ENCODE measurements around the gene ABR. TPM values are rescaled to one million over a fixed set of nuclear protein-coding genes. Genes with fewer than 3 reads are reported as not detected.

The ABR gene
- total RNA-seq, 4 donors from 2014 or later: 35.4 to 192 (median 138) TPM

- H3K4me3 ChIP-seq: no peak overlapping the region
Observed at GRCh38 chr17:1169221-1169928, 10.4 kb downstream of the ABR start.

DNA sequence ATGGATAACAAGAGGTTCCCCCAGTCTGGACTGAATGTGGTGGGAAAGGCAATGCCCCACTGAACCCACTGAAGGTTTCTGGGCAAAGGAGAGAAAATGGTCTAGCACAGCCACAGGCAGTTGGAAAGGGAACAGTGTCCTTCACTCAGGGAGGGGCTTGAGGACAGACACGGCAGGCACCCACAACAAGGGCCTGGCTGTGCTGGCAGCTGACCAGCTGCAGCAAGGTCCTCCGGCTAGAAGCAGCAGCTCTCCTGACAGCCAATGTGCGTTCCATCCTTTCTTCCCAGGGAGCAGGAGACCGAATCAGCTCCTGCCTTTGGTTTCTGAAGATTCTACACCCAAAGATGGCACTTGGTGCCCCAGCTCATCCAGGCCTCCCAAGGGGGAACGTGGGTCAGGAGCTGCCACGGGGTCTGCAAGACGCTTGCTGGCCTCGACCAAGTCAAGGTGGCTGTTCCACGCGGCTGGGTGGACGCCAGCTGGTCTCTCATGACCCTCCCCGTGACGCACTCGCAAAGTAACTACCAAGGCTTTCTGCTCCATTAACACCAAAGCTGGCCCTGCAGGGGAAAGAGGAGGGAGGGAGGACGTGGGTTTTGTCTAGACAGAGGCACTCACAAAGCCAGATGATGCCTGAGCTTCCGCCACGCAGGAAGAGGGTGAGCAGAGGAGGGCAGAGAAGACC lies 11.1 kb downstream of the ABR start:
- Histone ChIP-seq H3K27me3 (no peaks in the 10 kb centered on the region), H3K9me3 (no peaks in the 10 kb centered on the region), H3K27ac (no peak overlapping the region), H3K36me3 (no peaks in the 10 kb centered on the region), H3K4me3 (no peak overlapping the region), H3K4me1 (no peaks in the 10 kb centered on the region)
- no peak for DNase-seq
- TF ChIP-seq POLR2A (IDR thresholded peaks at IDR 0.05): no peak
- TF ChIP-seq, protein P1, sequence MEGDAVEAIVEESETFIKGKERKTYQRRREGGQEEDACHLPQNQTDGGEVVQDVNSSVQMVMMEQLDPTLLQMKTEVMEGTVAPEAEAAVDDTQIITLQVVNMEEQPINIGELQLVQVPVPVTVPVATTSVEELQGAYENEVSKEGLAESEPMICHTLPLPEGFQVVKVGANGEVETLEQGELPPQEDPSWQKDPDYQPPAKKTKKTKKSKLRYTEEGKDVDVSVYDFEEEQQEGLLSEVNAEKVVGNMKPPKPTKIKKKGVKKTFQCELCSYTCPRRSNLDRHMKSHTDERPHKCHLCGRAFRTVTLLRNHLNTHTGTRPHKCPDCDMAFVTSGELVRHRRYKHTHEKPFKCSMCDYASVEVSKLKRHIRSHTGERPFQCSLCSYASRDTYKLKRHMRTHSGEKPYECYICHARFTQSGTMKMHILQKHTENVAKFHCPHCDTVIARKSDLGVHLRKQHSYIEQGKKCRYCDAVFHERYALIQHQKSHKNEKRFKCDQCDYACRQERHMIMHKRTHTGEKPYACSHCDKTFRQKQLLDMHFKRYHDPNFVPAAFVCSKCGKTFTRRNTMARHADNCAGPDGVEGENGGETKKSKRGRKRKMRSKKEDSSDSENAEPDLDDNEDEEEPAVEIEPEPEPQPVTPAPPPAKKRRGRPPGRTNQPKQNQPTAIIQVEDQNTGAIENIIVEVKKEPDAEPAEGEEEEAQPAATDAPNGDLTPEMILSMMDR (IDR thresholded peaks at IDR 0.05): no peak
- intact Hi-C loops (cut with DNase I; ENCODE audit: low total_unique reads): no loop called here

More at GRCh38 chr17:1169221-1169928, 10.4 kb downstream of the ABR start:
- peaks cover 0 to 4% of the 10 kb centered on the region in 2 donors for H3K4me1 ChIP-seq
- TF ChIP-seq POLR2A (IDR thresholded peaks at IDR 0.05): no peak
- TF ChIP-seq, protein P1 (IDR thresholded peaks at IDR 0.05): no peak
- intact Hi-C loops (cut with DNase I; ENCODE audit: low total_unique reads): no loop called here
- no peak for DNase-seq
- no peak overlapping the region for H3K27ac ChIP-seq
- no peaks in the 10 kb centered on the region for H3K9me3 ChIP-seq
- H3K36me3 ChIP-seq: no peaks in the 10 kb centered on the region
- H3K27me3 ChIP-seq: no peaks in the 10 kb centered on the region

- no peak for DNase-seq
- no peaks in the 10 kb centered on the region for H3K36me3 ChIP-seq
- no peaks in the 10 kb centered on the region for H3K4me1 ChIP-seq
- no peak overlapping the region for H3K27ac ChIP-seq
- no peaks in the 10 kb centered on the region for H3K9me3 ChIP-seq
- no peaks in the 10 kb centered on the region for H3K27me3 ChIP-seq
- TF ChIP-seq, protein P1 (IDR thresholded peaks at IDR 0.05): no peak
- no peak for TF ChIP-seq POLR2A (IDR thresholded peaks at IDR 0.05)
- no peak overlapping the region for H3K4me3 ChIP-seq
- intact Hi-C loops (cut with DNase I; ENCODE audit: low total_unique reads): no loop called here
Observed at GRCh38 chr17:1166276-1166675, 13.5 kb downstream of the ABR start.

- Histone ChIP-seq H3K36me3 (no peaks in the 10 kb centered on the region), H3K27me3 (no peaks in the 10 kb centered on the region), H3K4me3 (no peak overlapping the region), H3K27ac (no peak overlapping the region), H3K9me3 (no peaks in the 10 kb centered on the region), H3K4me1 (no peaks in the 10 kb centered on the region)
- intact Hi-C loops (cut with DNase I; ENCODE audit: low total_unique reads): no loop called here
- TF ChIP-seq, protein P1 (IDR thresholded peaks at IDR 0.05): no peak
- no peak for TF ChIP-seq POLR2A (IDR thresholded peaks at IDR 0.05)
- DNase-seq: no peak
Observed at GRCh38 chr17:1165836-1166235, 13.9 kb downstream of the ABR start.

- no peaks in the 10 kb centered on the region for H3K4me1 ChIP-seq
- DNase-seq: peak in 1 of 2 donors; percentile 54
- H3K4me3 ChIP-seq: no peak overlapping the region
- no peaks in the 10 kb centered on the region for H3K27me3 ChIP-seq
- intact Hi-C loops (cut with DNase I; ENCODE audit: low total_unique reads): no loop called here
- no peak for TF ChIP-seq POLR2A (IDR thresholded peaks at IDR 0.05)
- TF ChIP-seq, protein P1 (IDR thresholded peaks at IDR 0.05): peak in 2 of 4 experiments; percentile 10 to 17
- no peaks in the 10 kb centered on the region for H3K36me3 ChIP-seq
- no peaks in the 10 kb centered on the region for H3K9me3 ChIP-seq
- H3K27ac ChIP-seq: no peak overlapping the region
Observed at GRCh38 chr17:1164935-1165556, 14.7 kb downstream of the ABR start.
